NCI-H128 (cell line): Measurements from ENCODE around the gene ONECUT3.

Source experiments
- DNase-seq: peaks from one replicate; lab custom pipeline; 2025; ENCODE audit not compliant: unreplicated experiment; lab: John Stamatoyannopoulos, UW

The ONECUT3 gene

DNA sequence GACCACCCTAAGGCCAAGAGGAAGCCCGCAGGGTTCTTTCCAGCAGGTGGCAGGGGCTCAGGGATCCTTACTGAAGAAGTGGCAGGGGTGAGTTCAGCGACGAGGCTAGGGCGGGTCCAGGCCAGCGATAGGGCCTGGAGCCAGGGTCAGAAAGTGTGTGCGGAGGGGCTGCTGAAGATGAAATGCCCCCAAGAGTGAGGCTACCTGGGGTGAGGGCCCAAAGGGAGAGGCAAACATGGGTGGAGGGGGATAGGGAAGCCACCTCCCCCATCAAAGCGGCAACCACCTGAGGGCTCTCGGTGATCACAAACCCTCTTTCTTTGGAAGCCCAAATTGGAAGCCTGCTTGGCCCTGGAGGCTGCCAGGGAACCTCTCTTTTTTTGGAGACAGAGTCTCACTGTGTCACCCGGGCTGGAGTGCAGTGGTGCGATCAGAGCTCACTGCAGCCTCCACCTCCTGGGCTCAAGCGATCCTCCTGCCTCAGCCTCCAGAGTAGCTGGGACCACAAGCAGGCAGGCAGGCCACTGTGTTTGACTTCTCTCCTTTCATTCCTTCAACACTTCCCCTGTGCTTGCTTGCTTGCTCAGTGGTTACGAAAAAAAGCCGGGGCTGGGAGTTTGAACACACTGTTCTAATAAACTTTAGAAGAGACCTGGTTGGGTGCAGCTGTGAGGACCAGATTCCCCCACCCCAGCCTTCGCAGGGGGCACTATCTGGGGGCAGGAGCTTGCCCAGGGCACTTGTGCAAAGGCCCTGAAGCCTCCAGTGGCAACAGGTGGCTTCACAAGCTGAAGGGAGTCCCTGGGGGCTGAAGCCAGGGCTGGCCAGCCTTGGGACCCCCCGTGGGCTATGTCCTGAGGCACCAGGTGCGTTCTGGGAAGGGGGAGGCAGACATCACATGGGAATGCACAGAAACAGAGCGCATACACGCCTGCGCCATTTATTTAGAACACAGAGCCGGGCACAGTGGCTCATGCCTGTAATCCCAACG lies 60.2 kb downstream of the ONECUT3 start:
- DNase-seq: no peak

- DNase-seq: no peak
Observed at GRCh38 chr19:1814391-1814790, 61.1 kb downstream of the ONECUT3 start.

DNA sequence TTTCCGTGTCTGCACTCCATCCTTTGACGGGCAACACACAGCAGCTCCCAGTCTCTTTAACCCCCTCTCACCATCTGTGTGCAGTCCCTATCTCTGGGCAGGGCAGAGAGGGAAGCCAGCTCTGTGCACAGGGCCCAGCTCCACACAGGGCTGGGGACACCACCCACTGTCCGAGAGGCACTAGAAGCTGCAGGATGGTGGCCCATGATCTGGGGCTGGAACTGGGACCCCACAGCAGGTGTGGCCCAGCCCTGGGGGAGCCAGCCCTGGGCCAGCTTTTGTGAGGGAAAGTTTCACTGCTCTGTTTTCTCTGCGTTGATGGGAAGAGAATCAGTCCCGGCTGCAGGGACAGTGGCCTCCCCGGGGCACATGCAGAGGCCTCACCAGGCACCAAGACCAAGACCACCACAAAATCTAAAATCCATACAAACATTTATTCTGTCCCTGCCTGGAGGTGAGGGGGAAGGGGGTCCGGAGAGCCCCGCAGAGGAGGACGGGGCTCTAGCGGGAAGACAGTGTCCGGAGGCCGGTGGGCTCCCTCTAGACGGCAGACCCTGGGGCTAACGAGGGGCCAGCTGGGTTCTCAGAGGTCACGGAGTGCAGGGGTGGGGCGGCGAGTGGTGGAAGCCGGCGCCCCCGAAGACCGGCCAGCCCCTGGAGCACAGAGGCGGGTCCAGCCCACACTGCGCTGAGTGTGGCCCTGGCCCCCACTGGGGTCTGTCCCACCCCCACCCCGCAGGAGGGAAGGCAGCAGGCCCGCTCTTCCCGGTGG lies 61.7 kb downstream of the ONECUT3 start:
- no peak for DNase-seq

GRCh38 chr19:1815605-1816529 lies 62.6 kb downstream of the ONECUT3 start:
- DNase-seq: no peak

GRCh38 chr19:1816530-1817298 lies 63.4 kb downstream of the ONECUT3 start:
- DNase-seq: no peak

DNA sequence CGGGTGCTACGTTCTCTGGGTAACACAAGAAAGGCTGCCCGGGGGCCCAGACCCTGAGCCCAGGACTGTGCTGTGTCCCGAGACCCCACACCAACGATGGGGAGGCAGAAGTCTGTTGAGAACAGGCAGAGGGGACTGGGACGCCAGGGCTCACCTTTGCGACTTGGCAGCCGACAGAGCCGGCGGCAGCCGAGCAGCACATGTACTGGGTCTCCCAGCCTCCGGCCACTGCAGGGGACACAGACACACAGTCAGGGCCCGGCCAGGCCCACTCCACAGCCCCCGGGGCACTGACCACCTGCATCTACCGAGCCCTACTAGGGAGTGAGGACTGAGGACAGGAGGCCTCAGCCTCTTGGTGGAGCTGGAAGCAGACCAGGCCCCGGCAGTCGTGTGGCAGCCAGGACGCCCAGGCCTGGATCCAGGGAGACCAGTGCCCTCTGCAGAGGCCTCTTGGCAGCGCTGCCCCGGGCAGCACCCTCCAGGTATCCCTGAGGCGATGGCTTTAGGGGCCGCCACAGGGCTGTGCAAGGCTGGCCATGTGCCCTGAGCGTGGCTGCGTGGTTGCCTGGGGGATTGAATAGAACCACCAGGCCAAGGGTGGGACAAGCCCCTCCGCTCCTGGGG lies 64.4 kb downstream of the ONECUT3 start:
- no peak for DNase-seq

DNA sequence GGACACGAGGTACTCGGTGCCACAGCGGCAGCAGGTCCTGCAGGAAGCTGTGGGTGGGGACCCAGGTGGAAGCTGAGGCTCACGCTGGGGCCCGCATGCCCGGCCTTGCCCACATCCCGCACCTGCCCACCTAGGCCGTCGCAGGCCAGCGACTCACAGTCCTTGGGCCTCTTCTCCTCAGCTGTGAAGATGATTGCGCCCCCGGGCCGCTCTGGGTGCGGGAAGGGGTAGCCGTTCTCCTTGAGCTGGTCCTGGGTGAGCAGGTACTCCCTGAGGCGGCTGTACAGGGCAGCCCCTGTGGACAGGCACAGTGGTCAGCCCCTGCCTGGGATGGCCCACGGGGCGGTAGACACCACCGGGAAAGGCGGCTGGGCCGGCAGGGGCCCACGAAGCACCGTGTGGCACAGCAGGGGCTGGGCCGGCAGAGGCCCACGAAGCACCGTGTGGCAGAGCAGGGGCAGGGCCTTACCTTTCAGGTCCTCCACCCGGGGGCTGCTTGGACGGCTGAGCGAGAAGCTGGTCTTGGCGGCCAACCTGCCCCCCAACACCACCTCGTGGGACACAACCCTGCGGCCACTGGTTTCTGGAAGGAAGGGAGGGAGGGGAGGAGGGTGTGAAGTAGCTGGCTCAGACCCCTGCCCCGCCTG lies 65.4 kb downstream of the ONECUT3 start:
- DNase-seq: no peak

DNA sequence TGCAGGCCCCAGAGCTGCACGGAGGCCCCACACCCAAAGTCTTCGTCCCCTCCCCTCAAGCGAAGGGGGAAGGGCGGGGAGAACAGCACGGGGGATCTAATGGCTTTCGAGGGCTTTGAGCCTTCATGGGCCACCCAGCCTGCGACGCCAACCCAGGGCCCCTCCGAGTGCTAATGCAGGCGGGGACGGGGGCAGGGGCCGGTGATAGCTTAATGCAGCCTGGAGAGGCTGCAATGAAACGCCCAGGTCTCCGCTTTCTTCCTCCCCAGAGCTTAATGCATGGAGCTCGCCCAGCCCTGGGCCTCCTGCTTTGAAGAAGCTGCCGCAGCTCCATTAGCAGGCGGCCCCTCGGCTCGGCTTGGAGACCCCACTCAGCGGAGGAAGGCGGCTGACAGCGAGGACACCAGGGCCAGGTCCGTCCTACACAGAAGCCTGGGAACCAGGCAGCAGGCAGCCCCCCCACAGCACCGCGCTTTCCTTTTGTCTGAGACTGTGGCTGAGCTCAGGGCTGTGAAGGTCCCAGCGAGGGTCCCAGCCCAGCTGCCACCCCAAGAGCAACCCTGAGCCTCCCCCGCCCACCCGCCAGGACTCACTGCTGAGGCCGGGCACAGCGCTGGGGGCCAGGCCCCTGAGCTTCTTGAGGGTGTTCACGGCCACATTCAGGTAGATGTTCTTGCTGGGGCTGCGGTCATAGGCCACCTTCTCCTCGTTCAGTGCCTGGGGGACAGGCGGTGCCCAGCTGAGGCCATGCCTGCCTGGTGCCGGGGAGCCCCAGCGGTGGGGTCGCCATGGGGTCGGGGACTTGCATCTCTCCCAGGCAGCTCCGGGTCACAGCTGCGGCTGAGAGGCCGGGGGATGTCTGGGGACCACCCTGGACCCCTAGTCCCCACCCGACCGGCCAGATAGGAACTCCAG lies 66.3 kb downstream of the ONECUT3 start:
- DNase-seq: no peak

- no peak for DNase-seq
Observed at GRCh38 chr19:1822210-1822609, 68.9 kb downstream of the ONECUT3 start.

- no peak for DNase-seq
Observed at GRCh38 chr19:1823020-1823419, 69.7 kb downstream of the ONECUT3 start.

GRCh38 chr19:1823539-1824251 lies 70.4 kb downstream of the ONECUT3 start:
- no peak for DNase-seq

DNA sequence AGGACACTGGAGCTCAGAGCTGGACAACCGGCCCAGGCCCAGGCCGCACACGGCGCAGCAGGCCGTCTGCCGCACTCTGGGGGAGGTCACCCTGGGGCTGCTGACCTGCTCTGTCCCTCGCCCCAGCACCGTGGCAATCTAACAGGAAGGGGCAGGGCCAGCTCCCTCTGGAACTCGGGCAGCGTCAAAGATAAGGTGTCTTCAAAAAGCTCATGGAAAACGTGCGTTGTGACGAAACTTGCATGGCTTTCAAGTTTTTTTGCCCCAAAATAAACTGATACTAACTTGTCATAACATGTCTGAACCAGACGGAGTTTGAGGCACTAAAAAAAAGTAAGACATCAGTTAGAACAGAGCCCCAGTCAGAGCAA lies 70.9 kb downstream of the ONECUT3 start:
- no peak for DNase-seq

DNA sequence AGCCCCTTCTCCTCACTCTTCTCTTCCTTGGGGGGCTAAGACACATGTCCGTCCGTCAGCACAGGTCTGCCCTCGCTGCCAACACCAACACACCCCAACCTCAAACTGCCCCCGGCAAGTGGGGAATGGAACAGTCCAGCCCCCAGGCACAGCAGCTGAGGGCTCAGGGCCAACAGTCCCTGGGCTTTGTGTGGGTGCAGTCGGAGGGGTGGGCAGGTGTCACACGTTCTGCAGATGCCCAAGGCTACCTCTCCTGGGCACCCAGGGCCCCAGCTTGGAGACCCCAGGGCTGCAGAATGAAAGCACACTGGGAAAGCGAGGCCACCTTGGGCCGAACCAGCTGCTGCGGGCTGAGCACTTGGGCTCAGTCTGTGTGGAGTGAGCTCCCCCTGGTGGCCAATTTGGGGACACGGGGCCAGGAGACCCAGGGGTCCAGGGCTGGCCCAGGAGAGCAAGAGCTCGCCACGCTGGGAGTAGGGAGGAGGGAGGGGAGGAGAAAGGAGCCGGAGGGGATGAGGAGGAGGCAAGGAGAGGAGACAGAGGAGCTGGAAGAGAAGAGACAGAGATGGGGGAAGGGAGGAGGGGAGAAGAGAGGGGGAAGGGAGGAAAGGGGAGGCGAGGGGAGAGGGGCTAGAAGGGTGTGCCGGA lies 72.7 kb downstream of the ONECUT3 start:
- peak; percentile 26 for DNase-seq

- DNase-seq: no peak
Observed at GRCh38 chr19:1826557-1827521, 73.5 kb downstream of the ONECUT3 start.

GRCh38 chr19:1827566-1828278 lies 74.4 kb downstream of the ONECUT3 start:
- no peak for DNase-seq
